HepG2 (cell line): Measurements from ENCODE around the gene UBE2M. TPM values are rescaled to one million over a fixed set of nuclear protein-coding genes. Genes with fewer than 3 reads are reported as not detected.
A peak's percentile ranks its signal among the peaks of the same experiment; 100 is the strongest.

Experiments used
- ATAC-seq: fragments of 200-7000 bp; cut with Tn5 transposase; 3 replicates; pipeline ENCODE4 v1.9.1; 2020; ENCODE audit warnings: mild to moderate bottlenecking, moderate library complexity
- BruUV-seq: library from RNA; stranded (reverse); fragments of 400-500 nt; replicated peaks from 2 replicates; lab custom pipeline; 2021; lab: Mats Ljungman, UMichigan
- CTCF ChIA-PET: fragments of 300-600 bp; formaldehyde crosslinking; extraction: SDS; loops from one replicate; lab custom pipeline; 2021; ENCODE audit warnings: low total read pairs, inconsistent platforms, low intra/inter-chr PET ratio; lab: Yijun Ruan, JAX
- POLR2A ChIA-PET: fragments of 350-600 bp; sonication (Branson Sonifier 250); formaldehyde crosslinking; loops from one replicate; lab custom pipeline; 2020; ENCODE audit warnings: antibody characterized with exemption, inconsistent platforms; lab: Yijun Ruan, JAX
- DNase-seq: peaks from one replicate; pipeline ENCODE4 v3.0.0-alpha.2; 2015; ENCODE audit warnings: low spot score
- FAIRE-seq: peaks from 3 replicates; lab custom pipeline; 2011; peaks lifted over from hg19 to GRCh38; lab: Jason Lieb, UNC
- H2AFZ ChIP-seq: one replicate; pipeline ENCODE4 v1.6.1; 2011; ENCODE audit warnings: low read length, inconsistent platforms
- H3K27ac ChIP-seq: fragments of 300-600 bp; 3 replicates; pipeline ENCODE4 v1.8.0; 2011; ENCODE audit warnings: mixed run types, mild to moderate bottlenecking, mixed read lengths, low read length, inconsistent platforms; ENCODE audit not compliant: insufficient read depth; ENCODE audit errors: extremely low read length
- H3K27me3 ChIP-seq, 2 experiments: fragments of 200-600 bp in 1 of 2; 2 replicates in 1 of 2; 3 replicates in 1 of 2; pipeline versions ENCODE4 v1.6.0 to v1.8.0; 2011; ENCODE audit warnings: low read length in 2 of 2, mild to moderate bottlenecking in 2 of 2, moderate library complexity in 2 of 2, inconsistent platforms in 1 of 2; ENCODE audit not compliant: insufficient read depth in 2 of 2, control insufficient read depth in 1 of 2
- H3K36me3 ChIP-seq, 2 experiments: fragments of 200-600 bp in 1 of 2; replicated peaks in 1 of 2; 2 replicates in 1 of 2; 3 replicates in 1 of 2; pipeline versions ENCODE4 v1.5.1 to v1.8.0; 2011; ENCODE audit warnings: low read length in 2 of 2, inconsistent platforms in 1 of 2; ENCODE audit not compliant: insufficient read depth in 2 of 2, control insufficient read depth in 1 of 2
- H3K4me1 ChIP-seq: 2 replicates; pipeline ENCODE4 v1.5.1; 2012; ENCODE audit warnings: low read length, inconsistent platforms; ENCODE audit not compliant: insufficient read depth
- H3K4me2 ChIP-seq: 2 replicates; pipeline ENCODE4 v1.6.0; 2011; ENCODE audit warnings: low read depth, low read length, inconsistent platforms
- H3K4me3 ChIP-seq, 3 experiments: fragments of 200-600 bp in 1 of 3; sonication (generic), shearing (Covaris generic) in 1 of 3; replicated peaks in 1 of 3; 2 replicates each; pipeline ENCODE4 v1.5.1; 2011 to 2016; ENCODE audit warnings: low read length in 3 of 3, inconsistent platforms in 2 of 3, low read depth in 2 of 3, mild to moderate bottlenecking in 2 of 3, control low read depth in 1 of 3, mixed read lengths in 1 of 3; ENCODE audit not compliant: insufficient read depth in 1 of 3
- H3K79me2 ChIP-seq: one replicate; pipeline ENCODE4 v1.6.1; 2011; ENCODE audit warnings: low read length, inconsistent platforms; ENCODE audit not compliant: insufficient read depth
- H3K9ac ChIP-seq: 2 replicates; pipeline ENCODE4 v1.6.0; 2011; ENCODE audit warnings: mild to moderate bottlenecking, low read depth, low read length, inconsistent platforms; ENCODE audit not compliant: insufficient read depth
- H3K9me3 ChIP-seq: 2 replicates; pipeline ENCODE4 v1.5.1; 2012; ENCODE audit warnings: mild to moderate bottlenecking, low read length
- H4K20me1 ChIP-seq: 2 replicates; pipeline ENCODE4 v1.6.0; 2011; ENCODE audit warnings: inconsistent platforms, mild to moderate bottlenecking, low read length, moderate library complexity; ENCODE audit not compliant: insufficient read depth
- ELF4 ChIP-seq: sonication (generic); formaldehyde crosslinking; IDR thresholded peaks from 2 replicates; pipeline ENCODE4 v1.5.0; 2020; ENCODE audit warnings: missing genetic modification reagents, mild to moderate bottlenecking, moderate library complexity, borderline replicate concordance
- HNF4A ChIP-seq: sonication (generic); formaldehyde crosslinking; IDR thresholded peaks from 2 replicates; pipeline ENCODE4 v1.4.0; 2020; ENCODE audit warnings: missing genetic modification reagents
- ZNF747 ChIP-seq: sonication (generic); formaldehyde crosslinking; IDR thresholded peaks from 2 replicates; pipeline ENCODE4 v1.8.1; 2023; ENCODE audit warnings: missing genetic modification reagents, mild to moderate bottlenecking, borderline replicate concordance
- WGBS: methylation state at CpG from one replicate; pipeline ENCODE4 v1.1.6; 2017; ENCODE audit warnings: low lambda C conversion rate; 5-methylcytosine and 5-hydroxymethylcytosine counted together
- in situ Hi-C: cut with HindIII; loops from 2 replicates; pipeline ENCODE4 v1.10.0; 2017; ENCODE audit warnings: low pct_unique_long_range_greater_than_20kb; ENCODE audit not compliant: extremely low pct_ligation_motif_present
- intact Hi-C: fragments of 100-400 bp; cut with micrococcal nuclease; formaldehyde crosslinking; loops from one replicate; pipeline ENCODE4 v1.10.0; 2022; ENCODE audit not compliant: unreplicated experiment
- polyA plus RNA-seq, 8 experiments: library from polyadenylated mRNA; depleted of rRNA in 3 of 8; stranded (reverse) in 7 of 8; unstranded in 1 of 8; fragments of >200 nt; fragmentation: Illumina TruSeq in 4 of 8; extraction: Trizol in 4 of 8; gene quantifications; 2 replicates each; pipeline versions ENCODE4 v1.2.1 to v1.2.3, GENCODE V29; 2011 to 2016; ENCODE audit warnings: low read depth in 4 of 8, missing spikeins in 1 of 8, mixed read lengths in 1 of 8; ENCODE audit not compliant: insufficient read depth in 1 of 8
- total RNA-seq, 5 experiments: library from RNA; depleted of rRNA; stranded (reverse); fragments of >200 nt; fragmentation: Illumina TruSeq; extraction: Trizol; gene quantifications; 2 replicates each; pipeline ENCODE4 v1.2.3, GENCODE V29; 2016; ENCODE audit warnings: low read depth in 1 of 5
- TF ChIP-seq, protein P1 (sequence below): sonication (generic); formaldehyde crosslinking; IDR thresholded peaks from 2 replicates; pipeline ENCODE4 v1.9.0; 2021; ENCODE audit warnings: missing genetic modification reagents, borderline replicate concordance

UBE2M gene
- total and polyA plus RNA-seq, 2 of the 13 experiments (the other 11 are each of a cell fraction or from before 2014, with no cell fraction given), result 36.2 to 50.3 TPM

DNA sequence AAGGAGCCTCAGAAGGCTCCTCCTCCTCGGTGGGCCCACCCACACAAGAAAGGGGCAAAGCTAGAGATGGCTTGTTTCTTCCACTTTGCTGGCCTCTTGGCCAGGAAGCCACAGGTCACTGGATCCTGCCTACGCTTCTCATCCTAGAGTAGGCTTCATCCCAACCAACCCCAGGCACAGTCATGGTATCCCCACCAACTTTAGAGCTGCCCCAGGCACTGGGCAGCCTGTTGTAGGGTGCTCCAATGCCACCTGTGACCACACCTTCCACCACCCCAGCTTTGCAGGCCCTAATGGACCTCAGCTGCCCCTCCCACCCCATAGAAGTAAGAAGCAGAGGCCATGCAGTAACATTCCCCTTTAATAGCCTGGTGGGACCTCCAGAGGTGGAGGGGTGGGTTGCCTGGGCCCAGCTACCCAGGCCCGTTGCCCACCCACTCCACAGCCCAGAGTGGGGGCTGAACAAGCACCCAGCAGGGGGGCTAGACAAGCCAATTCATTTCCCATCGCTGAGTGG is 3.0 kb downstream of the UBE2M start:
- Histone ChIP-seq H3K9ac (peak overlapping the region; percentile 71), H3K4me1 (peaks cover 39% of the 10 kb centered on the region), H2AFZ (no peak overlapping the region), H3K79me2 (peaks cover 32% of the 10 kb centered on the region), H4K20me1 (peaks cover 10% of the 10 kb centered on the region; the same call in 1 of the 2 replicates), H3K27ac (peak overlapping the region; percentile 59), H3K27me3 (no peaks in the 10 kb centered on the region), H3K9me3 (no peaks in the 10 kb centered on the region), H3K4me3 (peak overlapping the region in 2 of 3 experiments; percentile 31 to 60; a peak in 4 of 6 replicates), H3K36me3 (peaks cover 11 to 31% of the 10 kb centered on the region in 2 experiments), H3K4me2 (peak overlapping the region; percentile 68)
- no peak for ATAC-seq
- CTCF ChIA-PET, result no interaction called here
- POLR2A ChIA-PET, result interaction anchor here (0.8 to 3.5 kb wide), 7 partner anchors 11 to 193 kb away, joined by 3 to 58 read pairs (median 4); partner anchors contain the start of genes SLC27A5, TRIM28, ZBTB45 and ZNF497
- in situ Hi-C loops (no loop called here), intact Hi-C loops (no loop called here)
- 79% methylated on average over 2 of the region's 4 CpGs for WGBS
- no peak for DNase-seq
- FAIRE-seq, result no peak
- no TSS peak for BruUV-seq
- 0 out of 2 replicates have a peak, but pooled peaks have one; percentile 18 for TF ChIP-seq ELF4
- TF ChIP-seq, protein P1, sequence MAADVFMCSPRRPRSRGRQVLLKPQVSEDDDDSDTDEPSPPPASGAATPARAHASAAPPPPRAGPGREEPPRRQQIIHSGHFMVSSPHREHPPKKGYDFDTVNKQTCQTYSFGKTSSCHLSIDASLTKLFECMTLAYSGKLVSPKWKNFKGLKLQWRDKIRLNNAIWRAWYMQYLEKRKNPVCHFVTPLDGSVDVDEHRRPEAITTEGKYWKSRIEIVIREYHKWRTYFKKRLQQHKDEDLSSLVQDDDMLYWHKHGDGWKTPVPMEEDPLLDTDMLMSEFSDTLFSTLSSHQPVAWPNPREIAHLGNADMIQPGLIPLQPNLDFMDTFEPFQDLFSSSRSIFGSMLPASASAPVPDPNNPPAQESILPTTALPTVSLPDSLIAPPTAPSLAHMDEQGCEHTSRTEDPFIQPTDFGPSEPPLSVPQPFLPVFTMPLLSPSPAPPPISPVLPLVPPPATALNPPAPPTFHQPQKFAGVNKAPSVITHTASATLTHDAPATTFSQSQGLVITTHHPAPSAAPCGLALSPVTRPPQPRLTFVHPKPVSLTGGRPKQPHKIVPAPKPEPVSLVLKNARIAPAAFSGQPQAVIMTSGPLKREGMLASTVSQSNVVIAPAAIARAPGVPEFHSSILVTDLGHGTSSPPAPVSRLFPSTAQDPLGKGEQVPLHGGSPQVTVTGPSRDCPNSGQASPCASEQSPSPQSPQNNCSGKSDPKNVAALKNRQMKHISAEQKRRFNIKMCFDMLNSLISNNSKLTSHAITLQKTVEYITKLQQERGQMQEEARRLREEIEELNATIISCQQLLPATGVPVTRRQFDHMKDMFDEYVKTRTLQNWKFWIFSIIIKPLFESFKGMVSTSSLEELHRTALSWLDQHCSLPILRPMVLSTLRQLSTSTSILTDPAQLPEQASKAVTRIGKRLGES, result no peak
- TF ChIP-seq HNF4A (CRISPR knock-in tag), result no peak
- TF ChIP-seq ZNF747 (CRISPR knock-in tag), result 0 out of 2 replicates have a peak, but pooled peaks have one; percentile 11
